ENCODE measurements around the gene CHST15. TPM values are rescaled to one million over a fixed set of nuclear protein-coding genes. Genes with fewer than 3 reads are reported as not detected.
A peak's percentile ranks its signal among the peaks of the same experiment; 100 is the strongest.

CHST15 gene
- total and polyA plus RNA-seq, 4 donors = 2.9 to 16.5 (median 6.4) TPM

- TF ChIP-seq CTCF (IDR thresholded peaks at IDR 0.05; ENCODE audit: low read depth, low read length, missing input control) (no peak), FOXA2 (IDR thresholded peaks at IDR 0.05) (no peak)
Observed at GRCh38 chr10:124030492-124031110, 62.8 kb downstream of the CHST15 start (continued).

GRCh38 chr10:124030061-124030460, 63.3 kb downstream of the CHST15 start:
- 39% methylated on average over 8 of the region's 8 CpGs for WGBS
- no peak for DNase-seq (ENCODE audit: low spot score)
- peaks cover 1 to 12% (median 10%) of the 10 kb centered on the region in 4 donors for H3K4me1 ChIP-seq (ENCODE audit: control insufficient read depth in 4 of 4, insufficient read depth in 4 of 4, low read length in 3 of 4)
- H3K36me3 ChIP-seq (ENCODE audit: control insufficient read depth in 4 of 4, insufficient read depth in 3 of 4, low read depth in 1 of 4, low read length in 3 of 4) = no peaks in the 10 kb centered on the region
- H3K9me3 ChIP-seq (ENCODE audit: control insufficient read depth in 4 of 4, low read length in 3 of 4) = no peaks in the 10 kb centered on the region
- no peak overlapping the region for H3K4me3 ChIP-seq (ENCODE audit: low read depth in 1 of 3, low read length in 3 of 3)
- H3K9ac ChIP-seq (ENCODE audit: low read depth in 1 of 2, low read length in 2 of 2) = no peak overlapping the region
- no peak overlapping the region for H3K27ac ChIP-seq (ENCODE audit: low read depth in 1 of 2, low read length in 2 of 2)
- peak in 1 of 2 donors; percentile 46 for TF ChIP-seq HNF4A (conservative IDR thresholded peaks at IDR 0.05)
- TF ChIP-seq MAX (IDR thresholded peaks at IDR 0.05) = peak; percentile 45
- peak; percentile 41 to 69 for TF ChIP-seq RXRA (IDR thresholded peaks at IDR 0.05)
- TF ChIP-seq SP1 (IDR thresholded peaks at IDR 0.05) = no peak
- H3K27me3 ChIP-seq (ENCODE audit: control insufficient read depth in 4 of 4, insufficient read depth in 4 of 4, low read length in 3 of 4) = no peaks in the 10 kb centered on the region

GRCh38 chr10:124029559-124029958, 63.8 kb downstream of the CHST15 start:
- TF ChIP-seq HNF4A (conservative IDR thresholded peaks at IDR 0.05) (no peak), RXRA (IDR thresholded peaks at IDR 0.05) (no peak), EGR1 (IDR thresholded peaks at IDR 0.05; ENCODE audit: low read depth in 2 of 2) (no peak), ZBTB33 (IDR thresholded peaks at IDR 0.05) (no peak), MAX (IDR thresholded peaks at IDR 0.05) (no peak)
- DNase-seq (ENCODE audit: low spot score) = no peak
- H3K36me3 ChIP-seq (ENCODE audit: control insufficient read depth in 4 of 4, insufficient read depth in 3 of 4, low read depth in 1 of 4, low read length in 3 of 4) = no peaks in the 10 kb centered on the region

GRCh38 chr10:124028700-124029480, 64.5 kb downstream of the CHST15 start:
- no peak overlapping the region for H3K4me3 ChIP-seq (ENCODE audit: low read depth in 1 of 3, low read length in 3 of 3)
- WGBS = 84% methylated on average over 14 of the region's 14 CpGs
- H3K27ac ChIP-seq (ENCODE audit: low read depth in 1 of 2, low read length in 2 of 2) = no peak overlapping the region
- H3K4me1 ChIP-seq (ENCODE audit: control insufficient read depth in 4 of 4, insufficient read depth in 4 of 4, low read length in 3 of 4) = peaks cover under 1 to 12% (median 8%) of the 10 kb centered on the region in 4 donors
- no peak for DNase-seq (ENCODE audit: low spot score)
- no peak overlapping the region for H3K9ac ChIP-seq (ENCODE audit: low read depth in 1 of 2, low read length in 2 of 2)
- H3K9me3 ChIP-seq (ENCODE audit: control insufficient read depth in 4 of 4, low read length in 3 of 4) = no peaks in the 10 kb centered on the region
- H3K27me3 ChIP-seq (ENCODE audit: control insufficient read depth in 4 of 4, insufficient read depth in 4 of 4, low read length in 3 of 4) = no peaks in the 10 kb centered on the region
- H3K36me3 ChIP-seq (ENCODE audit: control insufficient read depth in 4 of 4, insufficient read depth in 3 of 4, low read depth in 1 of 4, low read length in 3 of 4) = no peaks in the 10 kb centered on the region
- no peak for TF ChIP-seq RXRA (IDR thresholded peaks at IDR 0.05)
- TF ChIP-seq ATF3 (IDR thresholded peaks at IDR 0.05) = no peak
- no peak for TF ChIP-seq HNF4A (conservative IDR thresholded peaks at IDR 0.05)
- TF ChIP-seq YY1 (IDR thresholded peaks at IDR 0.05) = no peak
- no peak for TF ChIP-seq REST (IDR thresholded peaks at IDR 0.05)
- TF ChIP-seq NR2F2 (IDR thresholded peaks at IDR 0.05) = no peak
- no peak for TF ChIP-seq JUND (IDR thresholded peaks at IDR 0.05)

More at GRCh38 chr10:124029559-124029958, 63.8 kb downstream of the CHST15 start:
- WGBS = 71% methylated on average over 12 of the region's 12 CpGs
- Histone ChIP-seq H3K9me3 (ENCODE audit: control insufficient read depth in 4 of 4, low read length in 3 of 4) (no peaks in the 10 kb centered on the region), H3K27me3 (ENCODE audit: control insufficient read depth in 4 of 4, insufficient read depth in 4 of 4, low read length in 3 of 4) (no peaks in the 10 kb centered on the region), H3K27ac (ENCODE audit: low read depth in 1 of 2, low read length in 2 of 2) (no peak overlapping the region), H3K4me3 (ENCODE audit: low read depth in 1 of 3, low read length in 3 of 3) (no peak overlapping the region), H3K9ac (ENCODE audit: low read depth in 1 of 2, low read length in 2 of 2) (no peak overlapping the region), H3K4me1 (ENCODE audit: control insufficient read depth in 4 of 4, insufficient read depth in 4 of 4, low read length in 3 of 4) (peaks cover 1 to 12% (median 10%) of the 10 kb centered on the region in 4 donors)
